NCI-H2081 (cell line): ENCODE data around the gene PKP3.
"Not testable (repeated sequence)": the region's sequence is repeated elsewhere in the genome, so short reads cannot be mapped to it uniquely, and the experiment has no call there.

Experiments used
- DNase-seq, 2 experiments: peaks; one replicate each; lab custom pipeline; 2025; lab: John Stamatoyannopoulos, UW

Gene PKP3

DNA sequence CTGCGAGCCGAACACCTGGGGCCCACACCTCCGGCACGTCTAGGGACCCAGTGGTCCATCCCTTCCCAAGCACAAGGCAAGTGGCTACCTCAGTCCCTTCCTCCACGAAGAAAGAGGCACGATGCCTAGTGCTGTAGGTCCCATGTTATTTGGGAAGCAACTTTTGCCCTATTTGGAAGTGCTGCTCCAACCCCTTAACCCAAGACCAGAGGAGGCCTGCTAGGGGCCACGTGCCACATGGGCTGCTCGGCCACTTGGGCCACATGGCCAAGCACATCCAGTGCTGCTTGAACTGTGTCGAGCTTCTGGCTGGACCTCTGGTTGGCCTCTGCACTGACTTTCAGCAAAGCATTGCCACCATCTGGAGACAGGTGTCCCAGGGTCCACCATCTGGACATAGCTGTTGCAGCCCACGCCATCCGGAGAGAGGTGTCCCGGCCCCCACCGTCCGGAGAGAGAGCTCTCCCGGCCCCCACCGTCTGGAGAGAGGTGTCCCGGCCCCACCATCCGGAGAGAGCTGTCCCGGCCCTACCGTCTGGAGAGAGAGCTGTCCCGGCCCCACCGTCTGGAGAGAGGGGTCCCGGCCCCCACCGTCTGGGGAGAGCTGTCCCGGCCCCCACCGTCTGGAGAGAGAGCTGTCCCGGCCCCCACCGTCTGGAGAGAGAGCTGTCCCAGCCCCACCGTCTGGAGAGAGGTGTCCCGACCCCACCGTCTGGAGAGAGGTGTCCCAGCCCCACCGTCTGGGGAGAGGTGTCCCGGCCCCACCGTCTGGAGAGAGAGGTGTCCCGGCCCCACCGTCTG lies 31.2 kb upstream of the PKP3 start:
- DNase-seq, result no peak

- DNase-seq, result not testable (repeated sequence)
Measured at GRCh38 chr11:363443-363805, 30.6 kb upstream of the PKP3 start.

GRCh38 chr11:363948-364761 lies 29.9 kb upstream of the PKP3 start:
- DNase-seq, result peak; percentile 65 to 71

DNA sequence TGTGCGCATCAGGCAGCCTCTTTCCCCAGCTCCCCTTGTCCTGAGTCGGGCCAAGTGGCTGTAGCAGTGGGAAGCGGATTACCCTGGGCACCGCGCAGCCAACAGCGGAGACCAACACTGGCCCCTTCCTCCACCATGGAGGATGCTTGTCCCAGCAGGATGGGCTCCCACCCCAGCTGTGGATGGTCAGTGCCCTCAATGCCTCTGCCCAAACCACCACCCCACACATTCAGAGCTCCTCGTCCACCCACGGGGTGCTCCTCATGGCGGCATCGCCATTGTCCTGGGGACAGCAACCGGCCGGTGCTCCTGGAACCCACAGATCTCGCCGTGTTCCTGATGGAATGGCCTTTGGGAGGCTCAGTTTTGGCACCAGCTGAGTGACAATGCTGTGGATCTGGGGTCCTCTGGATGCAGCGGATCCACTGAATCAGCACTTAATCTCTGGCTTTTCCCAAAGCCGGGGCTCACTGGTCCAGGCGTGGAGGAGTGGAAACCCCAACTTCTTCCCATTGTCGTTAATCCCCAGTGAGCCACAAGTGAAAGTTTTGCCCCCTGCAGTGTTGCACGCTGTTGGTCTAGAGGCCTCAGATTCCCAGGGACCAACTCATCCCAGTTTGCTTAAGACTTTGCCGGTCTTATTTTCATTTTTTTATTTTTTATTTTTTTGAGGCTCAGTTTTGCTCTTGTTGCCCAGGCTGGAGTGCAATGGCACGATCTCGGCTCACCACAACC lies 28.9 kb upstream of the PKP3 start:
- DNase-seq, result no peak

DNA sequence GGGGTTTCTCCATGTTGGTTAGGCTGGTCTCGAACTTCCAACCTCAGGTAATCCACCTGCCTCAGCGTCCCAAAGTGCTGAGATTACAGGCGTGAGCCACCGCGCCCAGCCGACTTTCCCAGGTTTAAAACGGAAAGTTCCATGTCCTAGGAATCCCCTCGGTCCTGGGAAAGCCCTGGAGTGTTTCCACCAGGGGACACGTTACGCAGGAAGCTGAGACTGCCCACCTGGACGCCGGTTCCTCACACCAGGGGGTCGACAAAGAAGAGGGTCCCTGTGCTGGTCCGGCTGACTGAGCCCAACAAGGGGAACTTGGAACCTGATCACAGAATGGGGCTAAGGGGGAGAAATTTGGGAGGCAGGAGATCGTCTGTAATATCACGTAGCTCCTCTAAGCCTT lies 28.2 kb upstream of the PKP3 start:
- no peak for DNase-seq

DNA sequence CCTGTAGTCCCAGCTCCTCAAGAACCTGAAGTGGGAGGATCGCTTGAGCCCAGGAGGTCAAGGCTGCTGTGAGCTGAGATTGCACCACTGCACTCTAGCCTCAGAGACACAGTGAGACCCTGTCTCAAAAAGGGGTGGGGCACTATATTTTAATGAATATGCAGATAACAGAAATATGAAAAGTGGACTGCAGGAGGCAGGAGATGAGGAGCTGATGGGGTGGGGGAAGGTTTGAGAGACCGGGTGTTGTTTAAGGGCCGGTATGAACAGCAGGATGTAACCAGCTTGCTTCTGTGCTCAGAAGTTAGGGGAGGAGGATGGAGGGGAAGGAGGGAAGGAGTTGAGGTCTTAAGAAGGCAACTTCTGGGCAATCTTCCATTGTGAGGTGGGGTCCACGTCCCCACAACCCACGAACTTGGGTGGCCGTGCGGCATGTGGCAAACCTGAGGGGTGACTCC lies 26.0 kb upstream of the PKP3 start:
- no peak for DNase-seq

- DNase-seq, result no peak
Measured at GRCh38 chr11:368414-369335, 25.3 kb upstream of the PKP3 start.

- peak; percentile 7 to 28 for DNase-seq
Measured at GRCh38 chr11:369336-370018, 24.5 kb upstream of the PKP3 start, which contains the start of gene B4GALNT4. Gene B4GALNT4, plus strand, starts transcription at chr11:369499. Its CDS starts 305 bp downstream, at chr11:369804.

DNA sequence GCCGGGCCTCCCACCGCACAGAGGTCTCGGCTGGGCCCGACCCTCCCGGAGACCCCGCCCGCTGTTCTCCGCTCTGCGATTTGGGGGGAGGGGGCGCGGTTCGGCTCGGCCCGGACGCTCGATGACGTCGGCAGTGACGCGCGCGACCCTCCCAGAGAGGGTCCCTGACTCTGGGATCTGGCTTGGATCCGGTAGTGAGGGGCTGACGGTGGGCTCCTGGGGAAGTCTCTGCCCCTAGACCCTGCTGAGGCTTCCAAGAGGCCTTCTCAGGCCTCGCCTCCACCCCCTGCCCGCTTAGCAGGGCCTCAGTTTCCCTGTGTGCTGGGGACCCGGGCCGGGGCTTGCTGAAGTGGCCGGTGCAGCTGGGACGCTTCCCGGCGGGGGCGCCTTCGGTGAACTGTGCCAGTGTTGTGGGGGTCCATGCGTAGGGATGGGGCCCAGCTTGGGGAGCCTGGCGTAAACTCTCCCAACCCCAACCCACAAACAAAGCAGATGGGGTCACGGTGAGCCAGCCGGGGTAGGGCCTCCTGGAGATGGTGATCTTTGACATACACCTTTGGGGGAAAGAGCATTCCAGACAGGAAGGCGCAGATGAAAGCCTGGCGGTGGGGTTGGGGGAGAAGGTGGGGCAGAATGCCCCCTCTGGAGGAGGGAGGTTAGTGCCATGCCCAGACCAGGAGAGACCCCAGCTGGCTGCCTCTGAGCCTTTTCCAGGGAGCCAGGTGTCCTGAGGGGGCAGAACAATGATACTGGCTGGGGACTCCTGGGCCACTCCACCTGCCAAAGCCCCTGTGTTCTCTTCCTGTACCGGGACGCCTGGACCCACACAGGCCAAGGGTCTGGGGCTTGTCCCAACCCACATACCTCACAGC lies 23.7 kb upstream of the PKP3 start:
- DNase-seq, result no peak

GRCh38 chr11:371051-371450 lies 23.0 kb upstream of the PKP3 start:
- DNase-seq, result no peak

DNA sequence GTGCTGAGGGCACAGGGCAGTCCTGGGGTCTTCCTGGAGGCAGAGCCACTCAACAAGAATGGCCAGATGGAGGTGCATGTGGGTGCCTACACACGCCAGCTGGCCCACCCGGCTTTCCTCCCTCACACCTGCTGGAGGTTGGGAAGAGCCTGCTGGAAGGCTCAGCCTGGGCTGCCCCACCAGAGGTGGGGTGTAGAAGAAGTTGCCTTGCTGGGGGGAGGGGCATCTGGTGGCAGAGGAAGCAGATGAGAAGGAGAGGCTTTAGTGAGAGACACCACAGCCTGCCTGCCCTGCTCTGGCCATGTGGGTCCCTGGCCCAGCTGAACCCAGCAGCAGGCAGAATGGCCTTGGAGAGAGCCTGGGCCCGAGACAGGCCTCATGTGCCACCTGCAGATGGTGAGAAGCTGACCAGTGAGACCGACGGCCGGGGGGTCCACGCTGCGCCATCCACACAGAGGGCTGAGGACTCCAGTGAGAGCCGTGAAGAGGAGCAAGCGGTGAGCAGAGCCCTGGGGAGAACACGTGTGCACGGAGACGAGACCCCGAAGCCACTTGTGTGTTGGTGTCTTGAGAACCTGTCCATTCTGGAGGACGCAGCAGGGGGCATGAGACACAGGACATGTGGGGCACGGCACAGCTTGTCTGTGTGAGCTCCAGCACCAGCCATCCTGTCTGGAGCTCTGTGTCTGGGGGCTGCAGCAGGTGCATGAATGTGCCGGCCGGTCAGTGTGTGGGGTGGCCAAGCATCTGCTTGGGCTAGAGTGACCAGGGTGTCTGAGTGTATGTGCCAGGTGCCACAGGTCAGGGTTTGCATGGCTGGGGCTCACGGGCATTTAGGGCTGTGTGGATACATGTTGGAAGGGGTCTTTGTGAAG lies 22.1 kb upstream of the PKP3 start:
- no peak for DNase-seq

DNA sequence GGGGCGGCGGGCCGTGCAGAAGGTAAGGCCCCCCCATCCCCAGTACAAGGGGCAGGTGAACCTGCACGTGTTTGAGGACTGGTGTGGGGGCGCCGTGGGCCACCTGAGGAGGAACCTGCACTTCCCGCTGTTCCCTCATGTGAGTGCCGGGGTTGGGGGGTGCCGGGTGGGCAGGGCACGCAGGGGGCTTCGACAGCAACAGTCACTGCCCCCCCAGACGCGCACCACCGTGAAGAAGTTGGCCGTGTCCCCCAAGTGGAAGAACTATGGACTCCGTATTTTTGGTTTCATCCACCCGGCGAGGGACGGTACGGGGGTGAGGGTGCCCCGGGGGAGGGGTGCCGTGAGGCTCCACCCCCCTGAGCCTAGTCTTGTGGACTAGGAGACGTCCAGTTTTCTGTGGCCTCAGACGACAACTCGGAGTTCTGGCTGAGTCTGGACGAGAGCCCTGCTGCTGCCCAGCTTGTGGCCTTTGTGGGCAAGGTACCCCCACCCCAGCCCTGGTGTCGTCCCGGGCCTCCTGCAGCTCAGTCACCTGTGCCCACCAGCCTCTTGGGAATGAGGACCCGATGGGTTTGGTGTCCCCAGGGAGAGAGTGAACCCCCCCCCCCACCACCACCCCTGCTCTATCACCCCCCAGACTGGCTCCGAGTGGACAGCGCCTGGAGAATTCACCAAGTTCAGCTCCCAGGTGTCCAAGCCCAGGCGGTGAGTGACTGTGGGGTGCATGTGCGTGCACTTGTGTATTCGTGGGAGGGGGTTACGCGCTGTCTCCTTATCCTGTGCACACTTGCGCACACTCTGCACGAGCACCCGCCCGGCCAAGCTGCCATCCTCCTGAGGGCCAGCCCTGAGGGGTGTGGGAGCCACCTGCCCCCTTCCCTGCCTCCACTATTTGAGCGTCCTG lies 20.9 kb upstream of the PKP3 start:
- no peak for DNase-seq

DNA sequence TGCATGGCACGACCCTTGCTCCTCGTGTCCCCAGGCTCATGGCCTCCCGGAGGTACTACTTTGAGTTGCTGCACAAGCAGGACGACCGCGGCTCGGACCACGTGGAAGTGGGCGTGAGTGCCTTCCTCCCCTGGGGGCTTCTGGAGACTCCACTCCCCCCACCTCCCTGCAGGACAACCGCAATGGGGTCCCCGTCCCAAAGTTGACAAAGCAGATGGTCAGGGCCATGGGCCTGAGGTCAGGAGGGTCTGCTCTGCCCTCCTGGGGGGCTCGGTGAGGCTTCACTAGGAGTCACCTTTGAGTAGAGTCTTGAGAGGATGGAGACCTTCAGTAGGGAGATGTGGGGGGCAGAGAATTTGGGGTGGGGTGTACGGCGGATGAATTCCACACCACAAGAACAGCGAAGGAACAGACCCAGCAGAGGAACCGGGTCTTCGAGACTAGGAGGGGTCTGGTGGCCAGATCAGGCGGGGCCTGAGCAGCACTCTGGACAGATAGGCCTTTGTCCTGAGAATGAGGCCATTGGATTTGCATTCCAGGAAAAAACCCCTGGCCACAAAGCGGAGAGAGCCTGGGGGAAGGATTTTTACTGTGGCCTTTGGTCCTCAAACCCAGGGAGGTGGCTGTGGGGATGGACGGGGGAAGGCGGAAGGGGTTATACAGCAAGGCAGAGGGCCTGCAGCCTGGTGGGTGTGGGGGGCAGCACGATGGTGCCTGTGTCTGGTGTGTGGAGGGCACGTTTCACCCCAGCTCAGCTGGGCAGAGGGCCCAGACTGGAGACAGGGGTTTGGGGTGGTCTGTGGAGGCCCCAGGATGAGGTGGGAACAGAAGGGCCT lies 20.1 kb upstream of the PKP3 start:
- no peak for DNase-seq

GRCh38 chr11:375065-376025 lies 18.7 kb upstream of the PKP3 start:
- no peak for DNase-seq

- DNase-seq, result no peak
Measured at GRCh38 chr11:376531-377173, 17.4 kb upstream of the PKP3 start.
